Measurements from ENCODE around the gene UBE3B.

- TF ChIP-seq, protein P1, sequence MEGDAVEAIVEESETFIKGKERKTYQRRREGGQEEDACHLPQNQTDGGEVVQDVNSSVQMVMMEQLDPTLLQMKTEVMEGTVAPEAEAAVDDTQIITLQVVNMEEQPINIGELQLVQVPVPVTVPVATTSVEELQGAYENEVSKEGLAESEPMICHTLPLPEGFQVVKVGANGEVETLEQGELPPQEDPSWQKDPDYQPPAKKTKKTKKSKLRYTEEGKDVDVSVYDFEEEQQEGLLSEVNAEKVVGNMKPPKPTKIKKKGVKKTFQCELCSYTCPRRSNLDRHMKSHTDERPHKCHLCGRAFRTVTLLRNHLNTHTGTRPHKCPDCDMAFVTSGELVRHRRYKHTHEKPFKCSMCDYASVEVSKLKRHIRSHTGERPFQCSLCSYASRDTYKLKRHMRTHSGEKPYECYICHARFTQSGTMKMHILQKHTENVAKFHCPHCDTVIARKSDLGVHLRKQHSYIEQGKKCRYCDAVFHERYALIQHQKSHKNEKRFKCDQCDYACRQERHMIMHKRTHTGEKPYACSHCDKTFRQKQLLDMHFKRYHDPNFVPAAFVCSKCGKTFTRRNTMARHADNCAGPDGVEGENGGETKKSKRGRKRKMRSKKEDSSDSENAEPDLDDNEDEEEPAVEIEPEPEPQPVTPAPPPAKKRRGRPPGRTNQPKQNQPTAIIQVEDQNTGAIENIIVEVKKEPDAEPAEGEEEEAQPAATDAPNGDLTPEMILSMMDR (IDR thresholded peaks at IDR 0.05), result no peak
- no peak for TF ChIP-seq POLR2A (IDR thresholded peaks at IDR 0.05)
These were observed 105.2 kb downstream of the UBE3B start for GRCh38 chr12:109582636-109583035.
